M059J (cell line): ENCODE results near the gene NAXE. TPM values are rescaled to one million over a fixed set of nuclear protein-coding genes. Genes with fewer than 3 reads are reported as not detected.
"Not testable (repeated sequence)": the region's sequence is repeated elsewhere in the genome, so short reads cannot be mapped to it uniquely, and the experiment has no call there.

Experiments used
- DNase-seq: peaks from one replicate; pipeline ENCODE4 v3.0.0-alpha.2; 2012; ENCODE audit warnings: low read depth
- total RNA-seq: library from RNA; depleted of rRNA; stranded (reverse); fragments of >200 nt; shearing (Covaris generic); gene quantifications from 2 replicates; pipeline ENCODE4 v1.2.3, GENCODE V29; 2014

Gene NAXE
- total RNA-seq, 1 experiment from 2014 or later = 120 TPM

DNA sequence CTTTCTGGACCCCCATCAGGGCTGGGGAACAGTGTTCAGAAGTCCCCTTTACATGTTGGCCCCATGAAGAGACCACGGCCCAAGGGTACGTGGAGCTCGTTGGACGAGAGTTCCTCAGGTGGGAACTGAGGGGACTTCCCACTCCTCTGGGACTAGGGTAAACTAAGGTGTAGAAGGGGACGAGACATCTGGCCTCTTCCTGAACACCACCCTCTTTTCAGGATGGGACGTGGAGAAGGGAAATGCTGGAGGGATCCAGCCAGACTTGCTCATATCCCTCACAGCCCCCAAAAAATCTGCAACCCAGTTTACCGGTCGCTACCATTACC is 2.0 kb downstream of the NAXE start:
- DNase-seq = no peak

DNA sequence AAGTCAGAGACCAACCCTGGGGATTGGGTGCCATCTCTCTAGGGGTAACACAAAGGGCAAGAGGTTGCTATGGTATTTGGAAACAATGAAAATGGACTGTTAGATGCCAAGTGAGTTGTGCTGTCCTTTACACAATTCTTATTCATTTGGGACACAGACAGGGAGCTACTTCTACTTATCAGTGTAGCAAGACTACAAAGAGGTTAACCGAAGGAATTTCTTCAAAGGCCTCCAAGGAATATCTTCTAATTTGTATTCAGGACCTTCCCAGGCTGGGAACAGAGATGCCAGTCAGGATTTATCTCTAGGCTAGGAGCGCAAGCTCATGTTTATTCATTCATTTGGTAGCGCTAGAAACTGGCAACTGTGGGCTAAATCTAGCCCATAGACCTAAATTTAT is 2.6 kb downstream of the NAXE start:
- no peak for DNase-seq

DNA sequence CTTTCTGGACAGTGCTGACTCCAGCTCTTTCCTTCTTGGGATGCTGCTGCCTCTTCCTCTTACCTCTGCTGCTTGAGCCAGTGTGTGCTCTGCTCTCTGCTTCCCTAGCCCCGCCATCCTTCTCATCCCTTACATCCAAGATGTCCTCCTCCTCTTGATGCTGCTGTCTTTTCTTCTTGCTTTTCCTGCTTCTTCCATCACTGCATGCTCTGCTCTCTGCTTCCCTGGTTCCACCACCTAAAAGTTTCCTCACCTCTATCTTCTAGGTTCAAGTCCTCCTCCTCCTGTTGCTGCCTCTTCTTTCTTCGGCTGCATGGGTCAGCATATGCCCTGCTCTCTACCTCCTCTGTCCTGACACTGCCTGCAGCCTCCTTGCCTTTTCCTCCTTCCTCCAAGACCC is 3.4 kb downstream of the NAXE start:
- no peak for DNase-seq

DNA sequence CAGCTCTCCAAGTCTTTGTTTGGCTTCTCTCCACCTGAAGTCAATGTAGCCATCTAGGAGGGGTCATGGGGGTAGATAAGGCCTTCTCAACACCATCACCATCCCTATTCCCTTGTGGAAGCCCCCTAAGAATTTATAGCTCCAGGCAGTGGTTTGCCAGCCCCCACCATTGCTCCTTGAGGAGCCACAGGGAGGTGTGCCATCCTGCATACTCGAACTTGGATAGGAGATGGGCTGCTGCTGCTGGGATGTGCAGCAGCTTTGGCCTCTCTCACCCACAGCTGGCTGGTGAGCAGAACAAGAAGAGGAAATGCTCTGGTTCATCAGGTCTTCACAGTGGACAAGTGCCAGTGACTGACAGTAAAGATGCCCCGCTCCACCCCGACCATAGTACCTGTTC is 4.8 kb downstream of the NAXE start:
- no peak for DNase-seq

DNA sequence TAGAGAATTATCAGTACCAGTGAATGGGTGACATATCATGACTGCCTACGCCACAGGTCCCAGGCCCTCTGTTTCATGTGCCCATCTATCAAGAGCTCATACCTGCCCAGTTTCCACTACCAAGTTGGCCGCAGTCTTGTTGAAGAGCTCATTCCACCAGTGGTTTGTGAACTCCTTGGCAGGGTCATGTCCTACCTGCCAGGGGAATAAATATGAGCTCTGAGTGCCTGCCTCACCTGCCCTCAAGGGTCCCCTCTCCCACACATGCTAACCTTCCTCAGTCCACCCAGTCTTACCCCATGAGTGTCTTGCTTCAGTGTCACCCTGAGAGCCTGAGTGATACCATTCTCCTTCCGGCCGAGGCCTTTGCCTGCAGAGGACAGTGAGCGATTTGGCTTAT is 6.5 kb downstream of the NAXE start:
- DNase-seq = no peak

DNA sequence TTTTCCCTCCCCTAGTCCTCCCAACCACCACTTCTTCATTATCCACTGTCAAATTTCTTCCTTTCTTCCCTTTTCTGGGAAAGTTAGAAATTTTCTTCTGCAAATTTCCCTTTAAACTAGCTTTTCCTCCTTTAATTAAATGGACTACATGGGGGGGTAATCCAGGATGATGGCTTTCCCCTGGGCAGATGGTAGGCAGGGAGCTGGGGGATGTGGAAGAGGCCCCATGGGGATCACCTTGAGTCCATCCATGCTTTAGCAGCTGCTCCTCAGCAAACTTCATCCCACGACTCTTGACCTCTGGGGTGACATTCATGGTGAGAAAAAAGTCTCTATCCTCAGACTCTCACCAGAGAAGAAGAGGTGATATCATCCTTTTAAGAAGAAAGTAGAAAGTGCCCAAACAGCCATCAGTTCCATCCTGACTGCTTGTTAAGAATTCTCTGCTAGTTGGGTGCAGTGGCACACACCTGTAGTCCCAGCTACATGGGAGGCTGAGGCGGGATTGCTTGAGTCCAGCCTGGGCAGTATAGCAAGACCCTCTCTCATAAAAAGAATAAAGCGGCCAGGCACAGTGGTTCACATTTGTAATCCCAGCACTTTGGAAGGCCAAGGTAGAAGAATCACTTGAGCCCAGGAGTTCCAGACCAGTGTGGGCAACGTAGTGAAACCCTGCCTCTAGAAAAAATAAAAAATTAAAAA is 7.3 kb downstream of the NAXE start:
- no peak for DNase-seq

DNA sequence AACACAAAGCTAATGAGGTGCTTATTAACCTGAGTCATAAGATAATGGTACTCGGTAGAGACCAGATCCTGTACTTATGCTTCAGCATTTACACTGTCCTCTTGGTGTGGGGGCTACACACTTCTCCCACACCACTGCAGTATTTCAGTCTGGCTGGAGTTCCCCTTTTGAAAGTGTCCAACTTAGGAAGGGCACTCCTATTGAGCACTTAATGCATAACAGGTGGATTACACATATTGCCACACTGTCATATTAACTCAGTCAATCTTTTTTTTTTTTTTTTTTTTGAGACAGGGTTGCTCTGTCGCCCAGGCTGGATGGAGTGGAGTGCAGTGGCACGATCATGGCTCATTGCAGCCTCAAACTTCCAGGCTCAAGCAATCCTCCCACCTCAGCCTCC is 8.2 kb downstream of the NAXE start:
- DNase-seq = peak; percentile 15

DNA sequence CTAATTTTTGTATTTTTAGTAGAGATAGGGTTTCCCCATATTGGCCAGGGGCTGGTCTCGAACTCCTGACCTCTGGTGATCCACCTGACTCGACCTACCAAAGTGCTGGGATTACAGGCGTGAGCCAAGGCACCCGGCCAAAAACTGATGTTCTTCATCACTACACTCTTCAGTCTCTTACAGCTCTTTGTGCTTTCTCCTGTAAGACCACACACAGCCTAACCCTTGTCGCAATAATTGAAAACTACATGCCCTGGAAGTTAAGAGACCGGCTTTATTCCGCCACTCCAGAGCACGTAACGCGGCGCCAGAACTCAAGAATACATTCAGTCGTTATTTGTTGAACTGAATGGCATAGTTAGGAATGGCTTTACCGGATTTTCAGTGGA is 9.2 kb downstream of the NAXE start:
- DNase-seq = peak; percentile 13

DNA sequence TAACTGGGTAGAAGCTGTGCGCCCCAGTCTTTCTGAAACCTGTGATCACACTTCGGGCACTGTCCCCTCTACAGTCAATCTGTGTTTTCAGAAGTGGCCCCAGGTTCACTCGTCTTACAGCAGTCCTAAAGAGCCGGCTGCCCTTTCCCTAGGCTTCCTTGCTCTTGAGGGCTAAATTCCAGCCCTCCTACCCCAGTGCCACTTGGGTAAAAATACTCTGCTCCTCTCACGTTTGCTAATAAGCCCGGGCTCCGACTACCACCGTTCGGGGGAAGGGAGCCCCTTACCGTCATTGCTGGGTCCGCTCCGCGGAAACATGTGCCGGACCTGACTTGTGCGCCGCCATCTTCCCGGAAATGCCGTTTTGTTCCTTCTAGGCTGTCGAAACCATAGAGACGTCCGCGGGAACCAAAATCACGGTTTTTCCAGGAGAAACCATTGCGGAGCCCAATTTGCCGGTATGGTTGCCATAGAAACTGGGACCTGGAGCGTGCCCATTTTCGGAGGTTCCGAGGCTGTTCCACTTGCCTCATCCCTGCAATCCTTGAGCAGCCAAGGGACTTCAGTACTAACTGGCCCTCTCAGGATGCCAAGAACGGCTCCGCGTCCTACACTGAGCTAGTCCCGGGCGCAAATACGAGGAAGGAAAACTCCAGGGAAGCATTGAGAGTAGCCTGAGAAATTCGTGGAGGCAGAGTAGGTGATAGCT is 9.7 kb downstream of the NAXE start, which contains the start of gene GPATCH4:
GPATCH4 (minus strand) TSS at position 358 of the 709 bp plus-strand sequence.
- peak; percentile 90 for DNase-seq

DNA sequence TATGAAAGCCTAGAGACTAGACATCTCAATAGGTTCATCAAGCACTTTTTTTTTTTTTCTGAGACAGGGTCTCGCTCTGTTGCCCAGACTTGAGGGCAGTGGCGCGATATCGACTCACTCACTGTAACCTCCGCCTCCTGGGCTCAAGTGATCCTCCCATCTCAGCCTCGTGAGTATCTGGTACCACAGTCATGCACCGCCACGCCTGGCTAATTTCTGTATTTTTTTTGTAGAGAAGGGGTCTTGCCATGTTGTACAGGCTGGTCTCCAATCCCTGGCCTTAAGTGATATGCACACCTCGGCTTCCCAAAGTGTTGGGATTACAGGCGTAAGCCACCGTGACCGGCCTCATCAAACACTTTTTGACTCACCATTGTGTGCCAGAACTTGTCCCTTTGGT is 10.3 kb downstream of the NAXE start:
- DNase-seq = no peak

DNA sequence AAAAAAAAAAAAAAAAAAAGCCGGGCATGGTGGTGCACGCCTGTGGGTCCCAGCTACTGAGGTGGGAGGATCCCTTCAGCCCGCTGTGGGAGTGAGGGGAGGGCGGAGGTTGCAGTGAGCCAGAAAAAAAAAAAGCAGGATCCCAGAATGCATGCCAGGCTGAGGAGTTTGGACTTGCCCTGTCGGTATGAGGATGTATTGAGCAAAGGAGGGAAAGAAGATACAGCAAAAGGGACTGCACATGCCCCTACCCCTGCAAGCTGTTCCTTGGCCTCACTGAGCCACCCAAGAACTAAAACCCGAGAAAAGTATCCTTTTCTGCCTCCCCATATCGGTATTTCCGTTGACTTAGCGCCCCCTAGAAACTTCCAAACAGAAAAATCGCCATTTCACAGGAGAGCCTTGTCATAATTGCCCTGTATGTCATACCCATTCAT is 11.0 kb downstream of the NAXE start:
- peak; percentile 40 for DNase-seq

DNA sequence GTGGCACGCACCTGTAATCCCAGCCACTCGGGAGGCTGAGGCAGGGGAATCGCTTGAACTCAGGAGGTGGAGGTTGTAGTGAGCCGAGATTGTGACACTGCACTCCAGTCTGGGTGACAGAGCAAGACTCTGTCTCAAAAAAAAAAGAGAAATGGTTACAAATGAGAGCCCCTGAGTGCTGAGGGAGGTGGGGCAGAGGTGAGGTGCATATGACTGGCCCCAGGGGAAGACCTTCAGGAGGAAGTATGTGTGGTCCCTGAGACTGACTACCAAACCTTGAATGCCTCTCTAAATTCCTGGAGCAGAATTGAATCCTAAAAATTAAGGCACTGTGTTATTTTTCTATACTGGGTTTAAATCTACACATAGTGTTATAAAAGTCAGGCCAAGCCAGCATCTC is 15.8 kb downstream of the NAXE start:
- not testable (repeated sequence) for DNase-seq

DNA sequence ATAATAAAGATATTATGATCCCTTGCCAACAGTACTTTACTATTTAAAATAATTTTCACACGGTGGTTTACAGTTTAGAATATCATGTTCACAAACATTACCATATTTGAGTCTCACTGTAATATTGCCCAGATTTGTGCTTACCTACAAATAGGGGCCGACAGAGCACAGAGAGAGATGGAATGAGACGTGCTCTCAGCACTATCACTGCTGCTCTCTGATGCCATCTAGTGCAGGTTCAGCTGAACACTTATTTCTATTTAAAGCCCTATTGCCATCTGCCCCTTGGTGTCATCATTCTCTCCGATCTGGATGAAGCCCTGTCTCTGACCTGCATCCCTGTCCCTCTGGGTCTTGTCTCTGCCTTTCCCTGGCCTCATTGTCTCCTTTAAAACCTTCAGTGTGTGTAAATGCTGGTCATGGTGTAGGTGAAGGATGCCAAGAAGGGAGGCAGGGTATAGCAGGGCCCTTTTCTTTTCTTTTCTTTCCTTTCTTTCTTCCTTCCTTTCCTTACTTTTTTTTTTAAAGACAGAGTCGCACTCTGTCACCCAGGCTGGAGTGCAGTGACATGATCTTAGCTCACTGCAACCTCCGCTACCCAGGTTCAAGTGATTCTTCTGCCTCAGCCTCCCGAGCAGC is 16.6 kb downstream of the NAXE start:
- DNase-seq = peak; percentile 75

DNA sequence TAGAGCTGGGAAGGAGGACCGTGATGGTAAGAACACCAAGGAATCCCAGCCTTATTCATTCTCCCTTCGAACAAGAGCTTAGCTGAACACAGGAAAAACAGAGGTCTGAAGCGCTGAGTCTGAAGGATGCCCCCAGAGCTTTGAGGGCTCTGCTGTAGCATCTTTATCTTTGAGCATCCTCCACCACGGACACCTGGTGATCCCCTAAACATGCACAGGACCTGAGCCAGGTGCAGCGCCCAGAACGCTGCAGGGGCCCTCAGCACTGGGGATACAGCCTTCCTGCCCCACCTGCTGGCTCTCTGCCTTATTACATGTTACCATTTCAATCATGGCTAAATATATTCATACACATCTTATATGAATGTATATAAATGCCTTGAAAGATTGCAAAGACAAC is 17.4 kb downstream of the NAXE start:
- no peak for DNase-seq

DNA sequence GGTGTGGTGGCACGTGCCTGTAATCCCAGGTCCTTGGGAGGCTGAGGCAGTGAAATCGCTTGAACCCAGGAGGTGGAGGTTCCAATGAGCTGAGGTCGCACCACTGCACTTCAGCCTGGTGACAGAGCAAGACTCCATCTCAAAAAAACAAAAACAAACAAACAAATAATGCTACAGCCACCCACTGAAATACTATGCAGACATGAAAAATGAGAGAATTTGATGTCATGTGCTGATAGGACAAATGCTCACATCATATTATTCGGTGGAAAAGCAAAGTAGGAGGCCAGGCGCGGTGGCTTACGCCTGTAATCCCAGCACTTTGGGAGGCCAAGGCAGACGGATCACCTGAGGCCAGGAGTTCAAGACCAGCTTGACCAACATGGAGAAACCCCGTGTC is 18.5 kb downstream of the NAXE start:
- DNase-seq = not testable (repeated sequence)

DNA sequence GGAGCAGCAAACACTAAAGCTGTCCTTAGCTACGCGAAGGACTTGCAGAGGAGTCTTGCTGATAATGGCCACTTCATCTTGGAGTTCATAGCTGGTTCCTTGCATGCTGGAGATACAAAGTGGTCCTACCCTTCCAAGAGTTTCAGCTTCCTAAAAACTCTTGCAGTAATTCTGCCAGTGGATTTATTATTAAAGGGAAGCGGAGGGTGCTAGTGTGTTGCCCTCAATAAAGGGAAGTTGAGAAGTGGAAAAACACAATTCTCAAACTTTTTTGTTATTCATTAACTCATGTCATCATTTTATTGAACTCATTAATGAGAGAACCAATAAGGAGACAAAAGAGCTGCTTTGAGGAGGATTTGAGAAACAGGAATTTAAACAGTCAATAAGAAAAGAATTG is 21.1 kb downstream of the NAXE start:
- DNase-seq = no peak

DNA sequence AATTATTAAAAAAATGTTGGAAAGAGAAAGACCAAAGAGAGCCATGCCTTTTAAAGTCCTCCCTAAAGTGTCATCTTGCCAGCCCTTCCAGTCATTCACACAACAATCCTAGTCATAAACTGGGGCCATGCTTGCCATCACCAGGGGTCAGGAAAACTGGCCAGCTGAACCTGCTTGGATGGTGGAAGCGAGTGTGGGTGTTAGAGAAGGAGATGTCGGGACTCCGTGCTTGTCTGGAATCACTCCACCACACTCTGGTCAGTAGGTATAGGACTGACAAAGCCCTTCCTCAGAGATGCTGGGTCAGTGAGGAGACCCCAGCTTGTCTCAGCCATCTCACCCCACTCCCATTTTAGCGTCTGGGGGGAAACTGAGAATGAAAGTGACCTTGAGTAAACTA is 24.4 kb downstream of the NAXE start:
- DNase-seq = no peak

DNA sequence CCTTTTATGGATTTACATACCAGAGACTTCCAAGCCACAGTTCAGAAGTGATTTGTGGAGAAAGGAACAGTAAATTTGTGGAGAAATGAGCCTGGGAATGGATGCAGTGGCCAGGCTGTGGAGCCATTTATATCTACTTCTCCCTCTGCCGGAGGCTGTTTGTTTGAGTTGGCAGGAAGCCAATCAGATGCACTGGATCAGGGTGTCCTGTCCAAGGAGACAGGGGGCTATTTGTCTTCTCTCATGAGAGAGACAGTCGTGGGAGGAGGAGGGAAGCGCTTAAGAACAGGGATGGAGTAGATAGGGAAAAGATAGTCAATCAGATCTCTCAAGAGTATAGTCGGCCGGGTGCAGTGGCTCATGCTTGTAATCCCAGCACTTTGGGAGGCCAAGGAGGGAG is 24.9 kb downstream of the NAXE start:
- DNase-seq = peak; percentile 63

DNA sequence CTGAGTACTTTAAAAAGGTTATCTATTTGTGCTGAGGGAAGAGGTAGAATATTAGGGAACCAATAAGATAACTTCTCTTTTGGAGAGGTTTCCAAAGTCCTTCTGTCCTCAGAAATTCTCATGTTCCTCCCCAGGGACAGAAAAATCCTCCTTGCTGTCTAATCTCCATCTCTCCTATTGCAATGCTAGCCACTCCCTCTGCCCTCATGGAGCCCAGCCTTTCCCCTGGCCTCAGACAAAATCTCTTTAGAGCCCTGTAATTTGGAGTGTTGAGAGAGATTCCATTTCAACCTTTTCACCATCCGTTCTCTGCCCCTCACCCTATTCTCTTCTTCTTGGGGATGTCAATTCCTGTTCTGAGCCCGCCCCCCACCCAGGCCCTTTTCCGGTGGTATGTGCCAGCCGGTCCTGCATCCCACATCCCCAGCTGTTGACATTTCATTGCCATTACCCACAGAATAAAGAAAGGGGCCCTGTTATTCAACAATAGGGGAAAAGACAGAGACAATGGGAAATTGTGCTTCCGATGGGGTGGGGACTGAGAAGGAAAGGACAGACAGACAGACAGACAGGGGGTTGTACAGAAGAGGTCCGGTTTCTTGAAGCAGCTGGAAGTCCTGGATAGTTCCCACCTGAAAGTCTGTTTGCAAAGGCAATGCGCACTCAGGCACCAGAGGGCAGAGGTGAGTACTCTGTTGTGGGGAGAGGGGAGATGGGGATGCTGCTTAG is 27.4 kb downstream of the NAXE start, which contains the start of gene HAPLN2:
HAPLN2 (plus strand) TSS at position 563 of the 729 bp plus-strand sequence. CDS start 4,076 bp downstream, outside the sequence.
- no peak for DNase-seq

DNA sequence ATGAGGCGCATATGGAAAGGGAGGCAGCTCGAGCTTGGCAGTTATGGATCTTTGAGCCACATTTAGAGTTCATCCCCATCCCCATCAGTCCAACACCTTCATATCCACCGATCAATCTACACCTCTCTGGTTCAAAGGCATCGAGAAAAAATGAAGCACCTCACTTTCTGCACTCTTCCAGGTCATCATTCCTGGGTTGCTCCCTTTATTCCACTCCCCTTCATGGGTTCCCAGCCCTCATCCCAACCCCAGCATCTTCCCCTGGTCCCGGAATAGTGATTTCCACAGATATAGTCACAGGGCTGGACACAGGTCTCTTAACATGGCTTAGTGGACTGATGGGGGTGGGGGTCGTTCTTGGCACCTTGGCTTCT is 28.0 kb downstream of the NAXE start:
- no peak for DNase-seq

DNA sequence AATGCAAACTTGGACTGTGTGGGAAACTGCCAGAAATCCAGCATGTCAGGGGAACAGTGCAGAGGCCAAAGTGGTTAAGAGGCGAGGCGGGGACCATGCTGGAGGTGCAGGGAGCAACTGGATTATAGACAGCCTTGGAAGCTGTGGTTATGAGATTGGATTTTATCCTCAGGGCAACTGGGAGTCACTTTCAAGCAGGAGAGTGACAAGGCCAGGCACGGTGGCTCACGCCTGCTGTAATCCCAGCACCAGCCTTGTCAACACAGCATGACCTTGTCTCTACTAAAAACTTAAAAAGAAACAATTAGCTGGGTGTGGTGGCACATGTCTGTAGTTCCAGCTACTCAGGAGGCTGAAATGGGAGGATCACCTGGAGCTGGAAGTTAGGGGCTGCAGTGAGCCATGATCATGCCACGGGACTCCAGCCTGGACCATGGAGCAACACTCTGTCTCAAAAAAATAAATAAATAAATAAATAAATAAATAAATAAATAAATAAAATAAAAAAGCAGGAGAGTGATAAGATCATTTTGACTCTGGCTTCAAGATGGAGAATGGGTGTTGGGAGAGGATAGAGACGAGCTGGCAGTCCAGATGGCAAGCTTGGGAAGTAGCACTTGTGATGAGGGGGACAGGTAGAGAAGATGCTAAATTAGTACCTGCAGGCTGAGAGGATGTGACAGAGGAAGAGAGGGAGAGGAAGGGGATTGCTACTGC is 31.2 kb downstream of the NAXE start:
- no peak for DNase-seq
